Osteocyte (in vitro differentiated cells): ENCODE measurements around the gene MGA. TPM values are rescaled to one million over a fixed set of nuclear protein-coding genes. Genes with fewer than 3 reads are reported as not detected.

Experiments used
- DNase-seq: peaks from one replicate; pipeline ENCODE4 v3.0.0; 2021; ENCODE audit warnings: mixed read lengths; ENCODE audit not compliant: unreplicated experiment; ENCODE audit errors: extremely low spot score
- H3K27ac Mint-ChIP-seq: one replicate; pipeline ENCODE4 v1.8.0; 2021; ENCODE audit warnings: mild to moderate bottlenecking, mixed read lengths; ENCODE audit not compliant: unreplicated experiment
- H3K27me3 Mint-ChIP-seq: one replicate; pipeline ENCODE4 v1.8.0; 2021; ENCODE audit warnings: mixed read lengths; ENCODE audit not compliant: unreplicated experiment
- H3K36me3 Mint-ChIP-seq: one replicate; pipeline ENCODE4 v1.8.0; 2021; ENCODE audit warnings: mixed read lengths; ENCODE audit not compliant: unreplicated experiment
- H3K4me1 Mint-ChIP-seq: one replicate; pipeline ENCODE4 v1.8.0; 2021; ENCODE audit warnings: mixed read lengths; ENCODE audit not compliant: unreplicated experiment
- H3K4me3 Mint-ChIP-seq: one replicate; pipeline ENCODE4 v1.8.0; 2021; ENCODE audit warnings: mild to moderate bottlenecking, moderate library complexity, mixed read lengths; ENCODE audit not compliant: unreplicated experiment
- H3K9me3 Mint-ChIP-seq: one replicate; pipeline ENCODE4 v1.8.0; 2021; ENCODE audit warnings: mixed read lengths; ENCODE audit not compliant: unreplicated experiment
- CTCF ChIP-seq: fragments of 200-600 bp; sonication (generic); IDR thresholded peaks from 2 replicates; pipeline ENCODE4 v1.5.0; 2021; ENCODE audit warnings: antibody characterized with exemption, mild to moderate bottlenecking, moderate library complexity
- total RNA-seq: library from RNA; stranded (reverse); gene quantifications from 2 replicates; pipeline ENCODE4 v1.2.1, GENCODE V29; 2021

Gene MGA
- total RNA-seq, 1 donor from 2014 or later: 47.2 TPM

GRCh38 chr15:41816788-41817187 lies 156.6 kb downstream of the MGA start:
- no peak overlapping the region for H3K27ac Mint-ChIP-seq
- H3K4me3 Mint-ChIP-seq: no peak overlapping the region
- no peaks in the 10 kb centered on the region for H3K9me3 Mint-ChIP-seq
- no peaks in the 10 kb centered on the region for H3K4me1 Mint-ChIP-seq
- peaks cover 48% of the 10 kb centered on the region for H3K36me3 Mint-ChIP-seq
- no peaks in the 10 kb centered on the region for H3K27me3 Mint-ChIP-seq
- TF ChIP-seq CTCF: no peak
- no peak for DNase-seq

- Mint-ChIP-seq H3K9me3 (no peaks in the 10 kb centered on the region), H3K27ac (no peak overlapping the region), H3K27me3 (no peaks in the 10 kb centered on the region), H3K36me3 (peaks cover 48% of the 10 kb centered on the region), H3K4me3 (no peak overlapping the region), H3K4me1 (no peaks in the 10 kb centered on the region)
- no peak for TF ChIP-seq CTCF
- DNase-seq: no peak
These were observed 157.1 kb downstream of the MGA start for GRCh38 chr15:41817327-41817726.

- no peak for TF ChIP-seq CTCF
- Mint-ChIP-seq H3K4me3 (no peak overlapping the region), H3K4me1 (no peaks in the 10 kb centered on the region), H3K27ac (no peak overlapping the region), H3K9me3 (no peaks in the 10 kb centered on the region), H3K36me3 (peaks cover 50% of the 10 kb centered on the region), H3K27me3 (no peaks in the 10 kb centered on the region)
- no peak for DNase-seq
These were observed 157.6 kb downstream of the MGA start for GRCh38 chr15:41817781-41818180.

GRCh38 chr15:41819455-41820050 lies 159.3 kb downstream of the MGA start:
- TF ChIP-seq CTCF: no peak
- no peaks in the 10 kb centered on the region for H3K9me3 Mint-ChIP-seq
- peaks cover 53% of the 10 kb centered on the region for H3K36me3 Mint-ChIP-seq
- no peak for DNase-seq
- H3K27me3 Mint-ChIP-seq: no peaks in the 10 kb centered on the region
- H3K27ac Mint-ChIP-seq: no peak overlapping the region
- no peak overlapping the region for H3K4me3 Mint-ChIP-seq
- no peaks in the 10 kb centered on the region for H3K4me1 Mint-ChIP-seq

- no peaks in the 10 kb centered on the region for H3K4me1 Mint-ChIP-seq
- no peak overlapping the region for H3K4me3 Mint-ChIP-seq
- no peaks in the 10 kb centered on the region for H3K9me3 Mint-ChIP-seq
- no peak for TF ChIP-seq CTCF
- H3K27ac Mint-ChIP-seq: no peak overlapping the region
- no peaks in the 10 kb centered on the region for H3K27me3 Mint-ChIP-seq
- no peak for DNase-seq
- H3K36me3 Mint-ChIP-seq: peaks cover 48% of the 10 kb centered on the region
These were observed 160.7 kb downstream of the MGA start for GRCh38 chr15:41820791-41821423.
